PC-3 (cell line): Measurements from ENCODE around the gene NPFF.

Source experiments
- EZH2 ChIP-seq: fragments of 300-600 bp; sonication (generic); IDR thresholded peaks from one replicate; pipeline ENCODE4 v1.6.1; 2017; ENCODE audit warnings: antibody characterized with exemption, mild to moderate bottlenecking, low read length; ENCODE audit not compliant: unreplicated experiment
- TF ChIP-seq, protein P1 (sequence below): fragments of 300-600 bp; sonication (generic); conservative IDR thresholded peaks from 2 replicates; pipeline ENCODE4 v1.5.1; 2017; ENCODE audit warnings: antibody characterized with exemption, low read depth, mild to moderate bottlenecking, low read length

DNA sequence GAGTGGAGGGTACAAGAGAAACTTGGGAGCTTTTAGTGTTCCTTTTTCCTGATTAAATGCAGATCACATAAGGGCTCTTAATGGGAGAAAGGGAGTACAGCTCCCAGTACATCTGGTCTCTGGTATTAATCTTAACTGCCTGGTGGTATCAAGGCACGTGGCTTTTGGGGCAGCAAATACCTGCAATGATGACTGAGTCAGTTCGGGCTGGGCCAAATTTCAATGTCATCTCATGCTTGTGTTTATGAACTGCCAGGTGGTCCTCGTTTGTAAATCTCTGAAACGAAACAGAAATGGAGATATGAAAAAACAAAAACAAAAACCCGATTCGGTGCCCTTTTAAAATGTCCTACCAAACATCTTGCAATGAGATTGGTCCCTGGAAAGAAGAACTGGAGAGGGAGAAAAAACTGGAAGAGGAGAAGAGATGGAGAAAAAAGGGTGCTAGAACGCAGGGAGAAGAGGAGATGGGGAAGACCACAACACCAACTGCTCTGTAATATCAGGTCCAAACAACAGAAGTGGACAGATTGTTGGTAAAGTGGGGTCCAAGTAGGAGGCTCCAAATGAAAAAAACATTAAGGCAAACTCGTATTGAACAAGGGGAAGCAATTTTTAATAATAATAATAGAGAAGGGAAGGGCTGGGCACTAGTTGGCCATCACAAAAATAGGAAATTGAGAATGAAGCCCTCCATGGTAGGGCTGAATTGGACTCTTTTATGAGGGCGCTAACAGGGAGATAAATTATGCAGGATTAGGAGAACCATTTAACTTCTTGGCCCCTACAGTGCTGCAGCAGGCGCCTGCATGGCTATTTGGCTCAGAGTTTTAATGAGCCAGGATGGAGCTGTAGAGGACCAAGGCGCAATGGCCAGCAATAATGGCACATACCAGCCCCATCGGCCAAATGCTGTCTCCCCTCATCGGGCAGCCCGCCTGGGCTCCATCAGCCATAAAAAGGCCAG lies 45.4 kb upstream of the NPFF start:
- TF ChIP-seq, protein P1, sequence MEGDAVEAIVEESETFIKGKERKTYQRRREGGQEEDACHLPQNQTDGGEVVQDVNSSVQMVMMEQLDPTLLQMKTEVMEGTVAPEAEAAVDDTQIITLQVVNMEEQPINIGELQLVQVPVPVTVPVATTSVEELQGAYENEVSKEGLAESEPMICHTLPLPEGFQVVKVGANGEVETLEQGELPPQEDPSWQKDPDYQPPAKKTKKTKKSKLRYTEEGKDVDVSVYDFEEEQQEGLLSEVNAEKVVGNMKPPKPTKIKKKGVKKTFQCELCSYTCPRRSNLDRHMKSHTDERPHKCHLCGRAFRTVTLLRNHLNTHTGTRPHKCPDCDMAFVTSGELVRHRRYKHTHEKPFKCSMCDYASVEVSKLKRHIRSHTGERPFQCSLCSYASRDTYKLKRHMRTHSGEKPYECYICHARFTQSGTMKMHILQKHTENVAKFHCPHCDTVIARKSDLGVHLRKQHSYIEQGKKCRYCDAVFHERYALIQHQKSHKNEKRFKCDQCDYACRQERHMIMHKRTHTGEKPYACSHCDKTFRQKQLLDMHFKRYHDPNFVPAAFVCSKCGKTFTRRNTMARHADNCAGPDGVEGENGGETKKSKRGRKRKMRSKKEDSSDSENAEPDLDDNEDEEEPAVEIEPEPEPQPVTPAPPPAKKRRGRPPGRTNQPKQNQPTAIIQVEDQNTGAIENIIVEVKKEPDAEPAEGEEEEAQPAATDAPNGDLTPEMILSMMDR = no peak
- TF ChIP-seq EZH2 = no peak
